ENCODE results near the gene ACAP1.

The ACAP1 gene

GRCh38 chr17:7336240-7337175 lies at the start of gene ACAP1:
Gene ACAP1, plus strand, starts transcription at chr17:7336529. Its CDS starts 206 bp downstream, at chr17:7336735.
- Histone ChIP-seq H3K36me3 (peaks cover 21% of the 10 kb centered on the region), H4K20me1 (no peaks in the 10 kb centered on the region), H3K27ac (peak within 1 kb of the TSS; percentile 85), H3K4me2 (peak within 1 kb of the TSS; percentile 98), H3K27me3 (no peaks in the 10 kb centered on the region), H3K9me3 (no peaks in the 10 kb centered on the region), H3K4me3 (peak within 1 kb of the TSS; percentile 68), H3K9ac (peak within 1 kb of the TSS; percentile 75), H3K4me1 (peaks cover 84% of the 10 kb centered on the region)
- no peak for TF ChIP-seq Cebpa-rat (IDR thresholded peaks at IDR 0.05)

GRCh38 chr17:7289256-7290032 lies 46.9 kb upstream of the ACAP1 start:
- Histone ChIP-seq H4K20me1 (no peaks in the 10 kb centered on the region), H3K9me3 (no peaks in the 10 kb centered on the region)
- TF ChIP-seq Cebpa-rat (IDR thresholded peaks at IDR 0.05) = no peak

GRCh38 chr17:7290166-7290565 lies 46.2 kb upstream of the ACAP1 start:
- Histone ChIP-seq H3K9me3 (no peaks in the 10 kb centered on the region), H3K36me3 (no peaks in the 10 kb centered on the region), H3K4me1 (peaks cover 37% of the 10 kb centered on the region), H3K4me3 (no peak overlapping the region), H4K20me1 (no peaks in the 10 kb centered on the region), H3K4me2 (no peak overlapping the region), H3K27me3 (peaks cover 46% of the 10 kb centered on the region), H3K27ac (no peak overlapping the region), H3K9ac (no peak overlapping the region)
- no peak for TF ChIP-seq Cebpa-rat (IDR thresholded peaks at IDR 0.05)

More at GRCh38 chr17:7289256-7290032, 46.9 kb upstream of the ACAP1 start:
- Histone ChIP-seq H3K9ac (no peak overlapping the region), H3K4me1 (peaks cover 30% of the 10 kb centered on the region), H3K27ac (no peak overlapping the region), H3K36me3 (no peaks in the 10 kb centered on the region), H3K27me3 (peaks cover 39% of the 10 kb centered on the region), H3K4me3 (no peak overlapping the region), H3K4me2 (no peak overlapping the region)

GRCh38 chr17:7290685-7291084 lies 45.6 kb upstream of the ACAP1 start:
- H3K4me2 ChIP-seq = no peak overlapping the region
- H3K27ac ChIP-seq = no peak overlapping the region
- no peaks in the 10 kb centered on the region for H4K20me1 ChIP-seq
- H3K9ac ChIP-seq = no peak overlapping the region
- TF ChIP-seq Cebpa-rat (IDR thresholded peaks at IDR 0.05) = no peak
- H3K27me3 ChIP-seq = peaks cover 51% of the 10 kb centered on the region
- no peak overlapping the region for H3K4me3 ChIP-seq
- H3K4me1 ChIP-seq = peaks cover 42% of the 10 kb centered on the region
- no peaks in the 10 kb centered on the region for H3K9me3 ChIP-seq
- H3K36me3 ChIP-seq = no peaks in the 10 kb centered on the region

GRCh38 chr17:7292194-7292593 lies 44.1 kb upstream of the ACAP1 start:
- peaks cover 66% of the 10 kb centered on the region for H3K27me3 ChIP-seq
- H3K27ac ChIP-seq = no peak overlapping the region
- no peak overlapping the region for H3K9ac ChIP-seq
- TF ChIP-seq Cebpa-rat (IDR thresholded peaks at IDR 0.05) = no peak
- H3K9me3 ChIP-seq = no peaks in the 10 kb centered on the region
- no peak overlapping the region for H3K4me3 ChIP-seq
- peaks cover 42% of the 10 kb centered on the region for H3K4me1 ChIP-seq
- H4K20me1 ChIP-seq = no peaks in the 10 kb centered on the region
- no peak overlapping the region for H3K4me2 ChIP-seq
- H3K36me3 ChIP-seq = no peaks in the 10 kb centered on the region

- Histone ChIP-seq H3K9me3 (no peaks in the 10 kb centered on the region), H3K36me3 (no peaks in the 10 kb centered on the region), H3K27ac (no peak overlapping the region), H3K4me1 (peaks cover 42% of the 10 kb centered on the region), H4K20me1 (no peaks in the 10 kb centered on the region), H3K4me2 (peak overlapping the region; percentile 23; the same call in 1 of the 2 replicates), H3K27me3 (peaks cover 66% of the 10 kb centered on the region), H3K4me3 (no peak overlapping the region), H3K9ac (no peak overlapping the region)
- TF ChIP-seq Cebpa-rat (IDR thresholded peaks at IDR 0.05) = no peak
Observed at GRCh38 chr17:7292729-7293128, 43.6 kb upstream of the ACAP1 start.

- Histone ChIP-seq H3K27ac (no peak overlapping the region), H3K9me3 (no peaks in the 10 kb centered on the region), H3K27me3 (peaks cover 66% of the 10 kb centered on the region), H4K20me1 (no peaks in the 10 kb centered on the region), H3K4me3 (no peak overlapping the region), H3K4me1 (peaks cover 42% of the 10 kb centered on the region), H3K4me2 (peak overlapping the region; percentile 23; the same call in 1 of the 2 replicates), H3K36me3 (no peaks in the 10 kb centered on the region), H3K9ac (no peak overlapping the region)
- no peak for TF ChIP-seq Cebpa-rat (IDR thresholded peaks at IDR 0.05)
Observed at GRCh38 chr17:7293159-7293558, 43.2 kb upstream of the ACAP1 start.

- Histone ChIP-seq H3K36me3 (no peaks in the 10 kb centered on the region), H3K4me2 (peak overlapping the region; percentile 85), H4K20me1 (no peaks in the 10 kb centered on the region), H3K4me1 (peaks cover 42% of the 10 kb centered on the region), H3K4me3 (peak overlapping the region; percentile 52; the same call in 1 of the 2 replicates), H3K27ac (no peak overlapping the region), H3K9me3 (no peaks in the 10 kb centered on the region), H3K27me3 (peaks cover 66% of the 10 kb centered on the region), H3K9ac (no peak overlapping the region)
- TF ChIP-seq Cebpa-rat (IDR thresholded peaks at IDR 0.05) = no peak
Observed at GRCh38 chr17:7293816-7294613, 42.3 kb upstream of the ACAP1 start.

GRCh38 chr17:7294614-7295153 lies 41.6 kb upstream of the ACAP1 start, which contains the start of gene YBX2:
Gene YBX2, minus strand, starts transcription at chr17:7294639. Its CDS starts 139 bp downstream, at chr17:7294500.
- Histone ChIP-seq H3K9ac (no peak within 1 kb of the TSS), H3K36me3 (no peaks in the 10 kb centered on the region), H3K27ac (no peak within 1 kb of the TSS), H3K27me3 (peaks cover 66% of the 10 kb centered on the region), H4K20me1 (no peaks in the 10 kb centered on the region), H3K4me3 (peak within 1 kb of the TSS; percentile 52), H3K9me3 (no peaks in the 10 kb centered on the region), H3K4me2 (peak within 1 kb of the TSS; percentile 85), H3K4me1 (peaks cover 42% of the 10 kb centered on the region)
- no peak for TF ChIP-seq Cebpa-rat (IDR thresholded peaks at IDR 0.05)
